H1 (cell line): Measurements from ENCODE around the gene FBXO2. TPM values are rescaled to one million over a fixed set of nuclear protein-coding genes. Genes with fewer than 3 reads are reported as not detected.

Experiments
- CTCF ChIA-PET: fragments of 300-600 bp; sonication (Branson Sonifier 250); formaldehyde crosslinking; loops from one replicate; lab custom pipeline; 2021; ENCODE audit not compliant: partially characterized antibody; lab: Charles Lee
- POLR2A ChIA-PET: fragments of 300-600 bp; sonication (Branson Sonifier 250); formaldehyde crosslinking; loops from one replicate; lab custom pipeline; 2021; ENCODE audit warnings: inconsistent platforms; ENCODE audit not compliant: partially characterized antibody; lab: Charles Lee
- DNase-seq, 2 experiments: peaks; one replicate each; pipeline versions ENCODE4 v3.0.0 to v3.0.0-alpha.2; 2010 to 2022; ENCODE audit warnings: low spot score in 2 of 2, low read depth in 1 of 2, mixed read lengths in 1 of 2
- FAIRE-seq: peaks from 2 replicates; lab custom pipeline; 2011; peaks lifted over from hg19 to GRCh38; lab: Jason Lieb, UNC
- H2AFZ ChIP-seq: 2 replicates; pipeline ENCODE4 v1.8.1; 2012; ENCODE audit warnings: low read length, inconsistent platforms
- H2AK5ac ChIP-seq: 2 replicates; pipeline ENCODE4 v1.6.1; 2013; ENCODE audit warnings: low read depth, low read length
- H2BK120ac ChIP-seq: replicated peaks from 2 replicates; pipeline ENCODE3; 2013; ENCODE audit warnings: low read depth, low read length, inconsistent platforms
- H2BK12ac ChIP-seq: 2 replicates; pipeline ENCODE4 v1.6.1; 2013; ENCODE audit warnings: low read depth, low read length
- H2BK15ac ChIP-seq: 2 replicates; pipeline ENCODE4 v1.6.1; 2013; ENCODE audit warnings: low read length
- H2BK20ac ChIP-seq: 2 replicates; pipeline ENCODE4 v1.6.1; 2013; ENCODE audit warnings: low read length
- H2BK5ac ChIP-seq: 2 replicates; pipeline ENCODE4 v1.6.1; 2013; ENCODE audit warnings: low read depth, low read length
- H3K14ac ChIP-seq: 2 replicates; pipeline ENCODE4 v1.6.1; 2013; ENCODE audit warnings: inconsistent platforms; ENCODE audit not compliant: insufficient read length
- H3K18ac ChIP-seq: 2 replicates; pipeline ENCODE4 v1.6.1; 2013; ENCODE audit warnings: low read length; ENCODE audit errors: extremely low read depth
- H3K23ac ChIP-seq: 2 replicates; pipeline ENCODE4 v1.6.1; 2013; ENCODE audit warnings: inconsistent platforms; ENCODE audit not compliant: insufficient read length
- H3K23me2 ChIP-seq: 2 replicates; pipeline ENCODE4 v1.6.1; 2013; ENCODE audit warnings: low read depth, low read length
- H3K27ac ChIP-seq: 2 replicates; pipeline ENCODE4 v1.6.1; 2011; ENCODE audit warnings: low read depth, low read length, inconsistent platforms
- H3K27me3 ChIP-seq, 4 experiments: replicated peaks in 1 of 4; 1 replicate in 1 of 4; 2 replicates in 3 of 4; pipeline versions ENCODE4 v1.6.1 to v1.8.1; 2011 to 2013; ENCODE audit warnings: low read length in 3 of 4, mild to moderate bottlenecking in 3 of 4, inconsistent platforms in 2 of 4, mixed read lengths in 2 of 4, moderate library complexity in 1 of 4; ENCODE audit not compliant: control insufficient read depth in 3 of 4, insufficient read depth in 3 of 4; ENCODE audit errors: extremely low read depth in 1 of 4
- H3K36me3 ChIP-seq, 4 experiments: 2 replicates each; pipeline versions ENCODE4 v1.6.1 to v1.8.1; 2011 to 2013; ENCODE audit warnings: mild to moderate bottlenecking in 4 of 4, low read length in 3 of 4, moderate library complexity in 2 of 4, control low read depth in 1 of 4, inconsistent platforms in 1 of 4; ENCODE audit not compliant: insufficient read depth in 4 of 4, control insufficient read depth in 2 of 4
- H3K4ac ChIP-seq: replicated peaks from 2 replicates; pipeline ENCODE3; 2013; ENCODE audit warnings: low read length, low read depth, mixed read lengths, inconsistent platforms; ENCODE audit not compliant: insufficient read length
- H3K4me1 ChIP-seq, 4 experiments: replicated peaks in 1 of 4; 1 replicate in 1 of 4; 2 replicates in 3 of 4; pipeline versions ENCODE4 v1.6.1 to v1.8.1; 2011 to 2013; ENCODE audit warnings: low read length in 3 of 4, inconsistent platforms in 2 of 4, mixed read lengths in 1 of 4; ENCODE audit not compliant: insufficient read depth in 4 of 4, control insufficient read depth in 3 of 4
- H3K4me2 ChIP-seq, 2 experiments: 2 replicates each; pipeline versions ENCODE4 v1.6.1 to v1.8.1; 2011 to 2013; ENCODE audit warnings: low read depth in 2 of 2, low read length in 2 of 2, control low read depth in 1 of 2, inconsistent platforms in 1 of 2, mild to moderate bottlenecking in 1 of 2; ENCODE audit not compliant: insufficient read depth in 1 of 2
- H3K4me3 ChIP-seq, 4 experiments: fragments of 200-600, 300-600 bp in 1 of 4; sonication (generic), shearing (Covaris generic), sonication (Bioruptor Twin) in 1 of 4; 2 replicates each; pipeline versions ENCODE4 v1.5.1 to v1.8.1; 2011 to 2016; ENCODE audit warnings: low read length in 4 of 4, low read depth in 3 of 4, control low read depth in 2 of 4, inconsistent platforms in 2 of 4, mild to moderate bottlenecking in 2 of 4, mixed read lengths in 1 of 4, moderate library complexity in 1 of 4; ENCODE audit not compliant: insufficient read depth in 2 of 4; ENCODE audit errors: extremely low read depth in 1 of 4
- H3K56ac ChIP-seq: replicated peaks from 2 replicates; pipeline ENCODE3; 2013; ENCODE audit warnings: low read depth, mild to moderate bottlenecking, mixed read lengths, low read length, inconsistent platforms; ENCODE audit not compliant: insufficient read length
- H3K79me1 ChIP-seq: 2 replicates; pipeline ENCODE4 v1.6.1; 2013; ENCODE audit warnings: low read depth, low read length, control low read depth
- H3K79me2 ChIP-seq, 2 experiments: 2 replicates each; pipeline versions ENCODE4 v1.6.1 to v1.8.1; 2012 to 2013; ENCODE audit warnings: low read length in 2 of 2, mild to moderate bottlenecking in 2 of 2, inconsistent platforms in 1 of 2; ENCODE audit not compliant: insufficient read depth in 2 of 2, control insufficient read depth in 1 of 2
- H3K9ac ChIP-seq, 4 experiments: replicated peaks in 1 of 4; 1 replicate in 1 of 4; 2 replicates in 3 of 4; pipeline versions ENCODE4 v1.6.1 to v1.8.1; 2011 to 2013; ENCODE audit warnings: low read depth in 3 of 4, low read length in 3 of 4, control low read depth in 2 of 4, mild to moderate bottlenecking in 2 of 4, moderate library complexity in 2 of 4, inconsistent platforms in 1 of 4; ENCODE audit errors: extremely low read depth in 1 of 4
- H3K9me3 ChIP-seq, 2 experiments: 2 replicates each; pipeline versions ENCODE4 v1.6.1 to v1.8.1; 2012 to 2013; ENCODE audit warnings: mild to moderate bottlenecking in 2 of 2, moderate library complexity in 2 of 2, control low read depth in 1 of 2, inconsistent platforms in 1 of 2, low read depth in 1 of 2, low read length in 1 of 2, mixed read lengths in 1 of 2; ENCODE audit not compliant: insufficient read depth in 2 of 2
- H4K20me1 ChIP-seq, 2 experiments: replicated peaks in 1 of 2; 2 replicates each; pipeline versions ENCODE3 to v1.8.1; 2011 to 2013; ENCODE audit warnings: inconsistent platforms in 2 of 2, low read length in 2 of 2, mild to moderate bottlenecking in 1 of 2; ENCODE audit not compliant: insufficient read depth in 2 of 2, control insufficient read depth in 1 of 2
- H4K5ac ChIP-seq: 2 replicates; pipeline ENCODE4 v1.6.1; 2013; ENCODE audit warnings: low read length, low read depth, mixed read lengths, inconsistent platforms; ENCODE audit not compliant: insufficient read length
- H4K8ac ChIP-seq: 2 replicates; pipeline ENCODE4 v1.8.0; 2013; ENCODE audit warnings: mild to moderate bottlenecking, moderate library complexity, low read length, inconsistent platforms; ENCODE audit not compliant: insufficient read depth; ENCODE audit errors: extremely low read depth
- H4K91ac ChIP-seq: replicated peaks from 2 replicates; pipeline ENCODE3; 2013; ENCODE audit warnings: low read length, mixed read lengths, inconsistent platforms; ENCODE audit not compliant: insufficient read length
- BACH1 ChIP-seq: IDR thresholded peaks from 2 replicates; pipeline ENCODE4 v1.6.1; 2012; ENCODE audit warnings: low read length, improper control_type of control experiment
- CEBPB ChIP-seq: IDR thresholded peaks from 2 replicates; pipeline ENCODE4 v1.6.1; 2012; ENCODE audit warnings: low read depth, low read length
- CHD1 ChIP-seq: IDR thresholded peaks from 2 replicates; pipeline ENCODE4 v1.6.1; 2012; ENCODE audit warnings: low read depth, low read length, improper control_type of control experiment
- CHD2 ChIP-seq: IDR thresholded peaks from 2 replicates; pipeline ENCODE4 v1.6.1; 2012; ENCODE audit warnings: low read length, improper control_type of control experiment
- CTBP2 ChIP-seq: IDR thresholded peaks from 2 replicates; pipeline ENCODE4 v1.7.0; 2011; ENCODE audit warnings: borderline replicate concordance, mild to moderate bottlenecking, moderate library complexity, mixed read lengths, low read length; ENCODE audit not compliant: insufficient read depth, insufficient read length
- FOSL1 ChIP-seq: IDR thresholded peaks from 2 replicates; pipeline ENCODE4 v1.6.1; 2011; ENCODE audit warnings: mild to moderate bottlenecking, low read depth, low read length, moderate library complexity; ENCODE audit not compliant: insufficient read depth
- JUND ChIP-seq: IDR thresholded peaks from 2 replicates; pipeline ENCODE4 v1.6.1; 2011; ENCODE audit warnings: mild to moderate bottlenecking, improper control_type of control experiment, low read length
- KDM4A ChIP-seq: IDR thresholded peaks from one replicate; pipeline ENCODE4 v1.7.1; 2012; ENCODE audit warnings: low read depth, mild to moderate bottlenecking, moderate library complexity, low read length, inconsistent platforms; ENCODE audit not compliant: severe bottlenecking
- MAFK ChIP-seq: IDR thresholded peaks from 2 replicates; pipeline ENCODE4 v1.6.1; 2012; ENCODE audit warnings: low read depth, mild to moderate bottlenecking, improper control_type of control experiment, low read length
- RAD21 ChIP-seq, 2 experiments: IDR thresholded peaks in 1 of 2; conservative IDR thresholded peaks in 1 of 2; 2 replicates each; pipeline ENCODE4 v1.6.1; 2011; ENCODE audit warnings: low read depth in 2 of 2, low read length in 2 of 2, improper control_type of control experiment in 1 of 2, inconsistent platforms in 1 of 2, mild to moderate bottlenecking in 1 of 2, moderate library complexity in 1 of 2
- RFX5 ChIP-seq: IDR thresholded peaks from 2 replicates; pipeline ENCODE4 v1.6.1; 2011; ENCODE audit warnings: low read depth, low read length, improper control_type of control experiment, borderline replicate concordance
- SP4 ChIP-seq: IDR thresholded peaks from 2 replicates; pipeline ENCODE4 v1.6.1; 2012; ENCODE audit warnings: low read length, inconsistent platforms
- TCF12 ChIP-seq: IDR thresholded peaks from 2 replicates; pipeline ENCODE4 v1.6.1; 2011; ENCODE audit warnings: low read depth, mild to moderate bottlenecking, low read length
- WGBS, 2 experiments: shearing (Covaris generic) in 1 of 2; methylation state at CpG; one replicate each; pipeline versions ENCODE4 v1.1.6 to v1.1.7; 2013 to 2015; ENCODE audit warnings: low lambda C conversion rate in 2 of 2, mixed read lengths in 2 of 2, inconsistent platforms in 1 of 2, low coverage in 1 of 2, missing lambda C conversion rate in 1 of 2; ENCODE audit not compliant: insufficient replicate concordance in 2 of 2, insufficient coverage in 1 of 2, insufficient read length in 1 of 2; ENCODE audit errors: extremely low coverage in 1 of 2, missing lambda C conversion rate in 1 of 2; 5-methylcytosine and 5-hydroxymethylcytosine counted together
- polyA plus RNA-seq, 7 experiments: library from polyadenylated mRNA; depleted of rRNA in 3 of 7; stranded (reverse) in 5 of 7; unstranded in 2 of 7; fragments of >200 nt in 5 of 7; fragments of 200-250 nt in 2 of 7; gene quantifications; 1 replicate in 5 of 7; 2 replicates in 1 of 7; 4 replicates in 1 of 7; pipeline versions ENCODE4 v1.2.1 to v1.2.3, GENCODE V29; 2011 to 2013; ENCODE audit warnings: missing spikeins in 2 of 7, mixed read lengths in 2 of 7
- total RNA-seq: library from RNA; stranded (reverse); fragmentation: NEBNext Ultra II Directional; extraction: Animal tissue kit (Norgen Biotek cat#: 25700); gene quantifications from 2 replicates; pipeline ENCODE4 v1.2.1, GENCODE V29; 2021

The FBXO2 gene
- total and polyA plus RNA-seq, 2 of the 8 experiments (the other 6 are each of a cell fraction or from before 2014, with no cell fraction given) = 51.3 to 57.9 TPM

DNA sequence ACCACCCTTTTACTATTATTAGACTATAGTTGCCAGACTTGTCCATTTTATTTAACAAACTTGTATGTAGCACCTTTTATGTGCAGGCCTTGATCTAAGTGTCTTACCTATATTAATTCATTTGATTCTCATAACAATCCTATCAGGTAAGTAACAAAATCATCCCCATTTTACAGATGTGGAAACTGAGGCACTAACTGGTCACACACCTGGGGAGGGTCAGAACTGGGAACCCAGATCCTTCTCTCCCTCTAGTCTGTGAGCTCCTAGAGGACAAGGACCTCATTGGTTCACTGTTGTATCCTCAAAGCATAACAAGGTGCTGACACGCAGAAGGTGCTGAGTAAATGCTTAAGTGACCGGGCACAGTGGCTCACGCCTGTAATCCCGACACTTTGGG, 14.9 kb downstream of the FBXO2 start:
- H3K23me2 ChIP-seq = no peaks in the 10 kb centered on the region
- H2AFZ ChIP-seq = no peak overlapping the region
- H4K8ac ChIP-seq = no peak overlapping the region
- no peak for FAIRE-seq
- H2BK15ac ChIP-seq = no peak overlapping the region
- no peak overlapping the region for H4K5ac ChIP-seq
- no peak overlapping the region for H3K27ac ChIP-seq
- H2BK12ac ChIP-seq = no peak overlapping the region
- H3K9ac ChIP-seq = no peak overlapping the region
- no peaks in the 10 kb centered on the region for H3K36me3 ChIP-seq
- H2BK120ac ChIP-seq = no peak overlapping the region
- POLR2A ChIA-PET = interaction anchor here (1.0 to 1.2 kb wide), 2 partner anchors 13 to 30 kb away, joined by 3 read pairs; no protein-coding TSS in a partner anchor
- no peak overlapping the region for H3K23ac ChIP-seq
- H3K79me2 ChIP-seq = no peaks in the 10 kb centered on the region
- WGBS, 2 experiments = 88% methylated on average over 4 of the region's 4 CpGs; no CpG with 5 or more reads in 1 of the 2 experiments
- no peak overlapping the region for H3K56ac ChIP-seq
- TF ChIP-seq CHD1 (no peak), KDM4A (no peak), CEBPB (no peak), JUND (no peak), RAD21 (IDR thresholded peaks at IDR 0.05 in 1 of 2, conservative IDR thresholded peaks at IDR 0.05 in 1 of 2; ENCODE audit: low read depth in 2 of 2, low read length in 2 of 2) (no peak), SP4 (no peak), RFX5 (no peak), MAFK (no peak), CTBP2 (no peak), BACH1 (no peak), FOSL1 (no peak), CHD2 (no peak), TCF12 (no peak)
- no peak overlapping the region for H3K4ac ChIP-seq
- H3K4me3 ChIP-seq = no peak overlapping the region
- H3K79me1 ChIP-seq = no peaks in the 10 kb centered on the region
- H2BK5ac ChIP-seq = no peak overlapping the region
- H3K27me3 ChIP-seq = no peaks in the 10 kb centered on the region; a peak in 1 of 7 replicates
- no peaks in the 10 kb centered on the region for H3K9me3 ChIP-seq
- no peak overlapping the region for H3K18ac ChIP-seq
- no peak overlapping the region for H3K4me2 ChIP-seq
- peaks cover 1 to 4% of the 10 kb centered on the region in 2 experiments for H4K20me1 ChIP-seq
- no peak overlapping the region for H3K14ac ChIP-seq
- no peak for DNase-seq
- no peaks in the 10 kb centered on the region for H3K4me1 ChIP-seq
- no peak overlapping the region for H2AK5ac ChIP-seq
- H4K91ac ChIP-seq = no peak overlapping the region
- CTCF ChIA-PET = interaction anchor here (1.0 kb wide), 1 partner anchor 10 kb away, joined by 3 read pairs; no protein-coding TSS in a partner anchor
- H2BK20ac ChIP-seq = no peak overlapping the region
